ENCODE data around the gene CREBBP.

Gene CREBBP

GRCh38 chr16:3726021-3726687 is 154.4 kb downstream of the CREBBP start:
- FAIRE-seq (no peak), DNase-seq (ENCODE audit: insufficient read length, low spot score) (no peak)
- TF ChIP-seq CTCF (IDR thresholded peaks at IDR 0.05; ENCODE audit: insufficient read depth, missing control alignments) = no peak

GRCh38 chr16:3725276-3725675 is 155.2 kb downstream of the CREBBP start:
- FAIRE-seq (no peak), DNase-seq (ENCODE audit: insufficient read length, low spot score) (no peak)
- TF ChIP-seq CTCF (IDR thresholded peaks at IDR 0.05; ENCODE audit: insufficient read depth, missing control alignments) = no peak

- no peak for FAIRE-seq
- DNase-seq (ENCODE audit: insufficient read length, low spot score) = no peak
- no peak for TF ChIP-seq CTCF (IDR thresholded peaks at IDR 0.05; ENCODE audit: insufficient read depth, missing control alignments)
Measured at GRCh38 chr16:3722508-3722907, 158.0 kb downstream of the CREBBP start.

GRCh38 chr16:3720418-3720817 is 160.1 kb downstream of the CREBBP start:
- FAIRE-seq (no peak), DNase-seq (ENCODE audit: insufficient read length, low spot score) (no peak)
- TF ChIP-seq CTCF (IDR thresholded peaks at IDR 0.05; ENCODE audit: insufficient read depth, missing control alignments) = no peak

- TF ChIP-seq CTCF (IDR thresholded peaks at IDR 0.05; ENCODE audit: insufficient read depth, missing control alignments) = no peak
- FAIRE-seq = no peak
- no peak for DNase-seq (ENCODE audit: insufficient read length, low spot score)
Measured at GRCh38 chr16:3718628-3719027, 161.9 kb downstream of the CREBBP start.

GRCh38 chr16:3718019-3718391 is 162.5 kb downstream of the CREBBP start:
- DNase-seq (ENCODE audit: insufficient read length, low spot score) = no peak
- no peak for TF ChIP-seq CTCF (IDR thresholded peaks at IDR 0.05; ENCODE audit: insufficient read depth, missing control alignments)
- FAIRE-seq = no peak

GRCh38 chr16:3717235-3718018 is 163.1 kb downstream of the CREBBP start, which contains the start of gene TRAP1:
Gene TRAP1 (minus strand): TSS chr16:3717524. CDS start chr16:3717508, 16 bp downstream.
- peak; percentile 83 for DNase-seq (ENCODE audit: insufficient read length, low spot score)
- TF ChIP-seq CTCF (IDR thresholded peaks at IDR 0.05; ENCODE audit: insufficient read depth, missing control alignments) = no peak
- no peak for FAIRE-seq
